H1 (cell line): ENCODE data around the gene ESD. TPM values are rescaled to one million over a fixed set of nuclear protein-coding genes. Genes with fewer than 3 reads are reported as not detected.

Experiments
- ASH2L ChIP-seq: fragments of 200-600, 300-600 bp; sonication (generic); IDR thresholded peaks from one replicate; pipeline ENCODE4 v1.7.1; 2017; ENCODE audit warnings: low read length
- BRCA1 ChIP-seq: IDR thresholded peaks from 2 replicates; pipeline ENCODE4 v1.6.1; 2012; ENCODE audit warnings: low read depth, low read length, improper control_type of control experiment
- HDAC2 ChIP-seq, 2 experiments: fragments of 300-600 bp in 1 of 2; sonication (generic) in 1 of 2; IDR thresholded peaks; 2 replicates each; pipeline ENCODE4 v1.6.1; 2011 to 2012; ENCODE audit warnings: low read depth in 2 of 2, low read length in 2 of 2, mild to moderate bottlenecking in 2 of 2, moderate library complexity in 2 of 2, borderline replicate concordance in 1 of 2, inconsistent platforms in 1 of 2
- POLR2AphosphoS5 ChIP-seq: IDR thresholded peaks from 2 replicates; pipeline ENCODE4 v1.6.1; 2011; ENCODE audit warnings: low read depth, low read length
- polyA plus RNA-seq, 7 experiments: library from polyadenylated mRNA; depleted of rRNA in 3 of 7; stranded (reverse) in 5 of 7; unstranded in 2 of 7; fragments of >200 nt in 5 of 7; fragments of 200-250 nt in 2 of 7; gene quantifications; 1 replicate in 5 of 7; 2 replicates in 1 of 7; 4 replicates in 1 of 7; pipeline versions ENCODE4 v1.2.1 to v1.2.3, GENCODE V29; 2011 to 2013; ENCODE audit warnings: missing spikeins in 2 of 7, mixed read lengths in 2 of 7
- total RNA-seq: library from RNA; stranded (reverse); fragmentation: NEBNext Ultra II Directional; extraction: Animal tissue kit (Norgen Biotek cat#: 25700); gene quantifications from 2 replicates; pipeline ENCODE4 v1.2.1, GENCODE V29; 2021
- TF ChIP-seq, protein P1 (sequence below): fragments of 300-600 bp; sonication (generic); IDR thresholded peaks from 2 replicates; pipeline ENCODE4 v1.7.1; 2012; ENCODE audit warnings: low read length, moderate library complexity, mild to moderate bottlenecking, inconsistent platforms; ENCODE audit not compliant: insufficient replicate concordance

The ESD gene
- total and polyA plus RNA-seq, 2 of the 8 experiments (the other 6 are each of a cell fraction or from before 2014, with no cell fraction given): 40.3 to 55.8 TPM

GRCh38 chr13:46810440-46810839 lies 13.5 kb upstream of the ESD start (continued):
- TF ChIP-seq, protein P1, sequence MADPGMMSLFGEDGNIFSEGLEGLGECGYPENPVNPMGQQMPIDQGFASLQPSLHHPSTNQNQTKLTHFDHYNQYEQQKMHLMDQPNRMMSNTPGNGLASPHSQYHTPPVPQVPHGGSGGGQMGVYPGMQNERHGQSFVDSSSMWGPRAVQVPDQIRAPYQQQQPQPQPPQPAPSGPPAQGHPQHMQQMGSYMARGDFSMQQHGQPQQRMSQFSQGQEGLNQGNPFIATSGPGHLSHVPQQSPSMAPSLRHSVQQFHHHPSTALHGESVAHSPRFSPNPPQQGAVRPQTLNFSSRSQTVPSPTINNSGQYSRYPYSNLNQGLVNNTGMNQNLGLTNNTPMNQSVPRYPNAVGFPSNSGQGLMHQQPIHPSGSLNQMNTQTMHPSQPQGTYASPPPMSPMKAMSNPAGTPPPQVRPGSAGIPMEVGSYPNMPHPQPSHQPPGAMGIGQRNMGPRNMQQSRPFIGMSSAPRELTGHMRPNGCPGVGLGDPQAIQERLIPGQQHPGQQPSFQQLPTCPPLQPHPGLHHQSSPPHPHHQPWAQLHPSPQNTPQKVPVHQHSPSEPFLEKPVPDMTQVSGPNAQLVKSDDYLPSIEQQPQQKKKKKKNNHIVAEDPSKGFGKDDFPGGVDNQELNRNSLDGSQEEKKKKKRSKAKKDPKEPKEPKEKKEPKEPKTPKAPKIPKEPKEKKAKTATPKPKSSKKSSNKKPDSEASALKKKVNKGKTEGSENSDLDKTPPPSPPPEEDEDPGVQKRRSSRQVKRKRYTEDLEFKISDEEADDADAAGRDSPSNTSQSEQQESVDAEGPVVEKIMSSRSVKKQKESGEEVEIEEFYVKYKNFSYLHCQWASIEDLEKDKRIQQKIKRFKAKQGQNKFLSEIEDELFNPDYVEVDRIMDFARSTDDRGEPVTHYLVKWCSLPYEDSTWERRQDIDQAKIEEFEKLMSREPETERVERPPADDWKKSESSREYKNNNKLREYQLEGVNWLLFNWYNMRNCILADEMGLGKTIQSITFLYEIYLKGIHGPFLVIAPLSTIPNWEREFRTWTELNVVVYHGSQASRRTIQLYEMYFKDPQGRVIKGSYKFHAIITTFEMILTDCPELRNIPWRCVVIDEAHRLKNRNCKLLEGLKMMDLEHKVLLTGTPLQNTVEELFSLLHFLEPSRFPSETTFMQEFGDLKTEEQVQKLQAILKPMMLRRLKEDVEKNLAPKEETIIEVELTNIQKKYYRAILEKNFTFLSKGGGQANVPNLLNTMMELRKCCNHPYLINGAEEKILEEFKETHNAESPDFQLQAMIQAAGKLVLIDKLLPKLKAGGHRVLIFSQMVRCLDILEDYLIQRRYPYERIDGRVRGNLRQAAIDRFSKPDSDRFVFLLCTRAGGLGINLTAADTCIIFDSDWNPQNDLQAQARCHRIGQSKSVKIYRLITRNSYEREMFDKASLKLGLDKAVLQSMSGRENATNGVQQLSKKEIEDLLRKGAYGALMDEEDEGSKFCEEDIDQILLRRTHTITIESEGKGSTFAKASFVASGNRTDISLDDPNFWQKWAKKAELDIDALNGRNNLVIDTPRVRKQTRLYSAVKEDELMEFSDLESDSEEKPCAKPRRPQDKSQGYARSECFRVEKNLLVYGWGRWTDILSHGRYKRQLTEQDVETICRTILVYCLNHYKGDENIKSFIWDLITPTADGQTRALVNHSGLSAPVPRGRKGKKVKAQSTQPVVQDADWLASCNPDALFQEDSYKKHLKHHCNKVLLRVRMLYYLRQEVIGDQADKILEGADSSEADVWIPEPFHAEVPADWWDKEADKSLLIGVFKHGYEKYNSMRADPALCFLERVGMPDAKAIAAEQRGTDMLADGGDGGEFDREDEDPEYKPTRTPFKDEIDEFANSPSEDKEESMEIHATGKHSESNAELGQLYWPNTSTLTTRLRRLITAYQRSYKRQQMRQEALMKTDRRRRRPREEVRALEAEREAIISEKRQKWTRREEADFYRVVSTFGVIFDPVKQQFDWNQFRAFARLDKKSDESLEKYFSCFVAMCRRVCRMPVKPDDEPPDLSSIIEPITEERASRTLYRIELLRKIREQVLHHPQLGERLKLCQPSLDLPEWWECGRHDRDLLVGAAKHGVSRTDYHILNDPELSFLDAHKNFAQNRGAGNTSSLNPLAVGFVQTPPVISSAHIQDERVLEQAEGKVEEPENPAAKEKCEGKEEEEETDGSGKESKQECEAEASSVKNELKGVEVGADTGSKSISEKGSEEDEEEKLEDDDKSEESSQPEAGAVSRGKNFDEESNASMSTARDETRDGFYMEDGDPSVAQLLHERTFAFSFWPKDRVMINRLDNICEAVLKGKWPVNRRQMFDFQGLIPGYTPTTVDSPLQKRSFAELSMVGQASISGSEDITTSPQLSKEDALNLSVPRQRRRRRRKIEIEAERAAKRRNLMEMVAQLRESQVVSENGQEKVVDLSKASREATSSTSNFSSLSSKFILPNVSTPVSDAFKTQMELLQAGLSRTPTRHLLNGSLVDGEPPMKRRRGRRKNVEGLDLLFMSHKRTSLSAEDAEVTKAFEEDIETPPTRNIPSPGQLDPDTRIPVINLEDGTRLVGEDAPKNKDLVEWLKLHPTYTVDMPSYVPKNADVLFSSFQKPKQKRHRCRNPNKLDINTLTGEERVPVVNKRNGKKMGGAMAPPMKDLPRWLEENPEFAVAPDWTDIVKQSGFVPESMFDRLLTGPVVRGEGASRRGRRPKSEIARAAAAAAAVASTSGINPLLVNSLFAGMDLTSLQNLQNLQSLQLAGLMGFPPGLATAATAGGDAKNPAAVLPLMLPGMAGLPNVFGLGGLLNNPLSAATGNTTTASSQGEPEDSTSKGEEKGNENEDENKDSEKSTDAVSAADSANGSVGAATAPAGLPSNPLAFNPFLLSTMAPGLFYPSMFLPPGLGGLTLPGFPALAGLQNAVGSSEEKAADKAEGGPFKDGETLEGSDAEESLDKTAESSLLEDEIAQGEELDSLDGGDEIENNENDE: no peak
- TF ChIP-seq POLR2AphosphoS5 (no peak), ASH2L (no peak), HDAC2 (IDR thresholded peaks at IDR 0.05; ENCODE audit: borderline replicate concordance in 1 of 2, low read depth in 2 of 2, low read length in 2 of 2) (no peak), BRCA1 (no peak)
